Activated CD4-positive, alpha-beta T cell treated with anti-CD3 and anti-CD28 coated beads for 36 hours (primary cell): ENCODE measurements around the gene TH. TPM values are rescaled to one million over a fixed set of nuclear protein-coding genes. Genes with fewer than 3 reads are reported as not detected.

Experiments used
- ATAC-seq: fragments of 200-7000 bp; cut with Tn5 transposase; one replicate; pipeline ENCODE4 v1.10.0; 2021; ENCODE audit warnings: mild to moderate bottlenecking, moderate library complexity
- CTCF ChIA-PET: fragments of 350-600 bp; sonication (Branson Sonifier 250); formaldehyde crosslinking; loops from one replicate; lab custom pipeline; 2021; ENCODE audit warnings: antibody characterized with exemption; lab: Charles Lee
- POLR2A ChIA-PET: fragments of 350-600 bp; sonication (Branson Sonifier 250); formaldehyde crosslinking; loops from one replicate; lab custom pipeline; 2021; ENCODE audit warnings: antibody characterized with exemption, inconsistent platforms; lab: Charles Lee
- DNase-seq: peaks from one replicate; pipeline ENCODE4 v3.0.0-alpha.2; 2020
- H3K27ac Mint-ChIP-seq: one replicate; pipeline ENCODE4 v1.8.0; 2021; ENCODE audit warnings: mixed read lengths
- H3K27me3 Mint-ChIP-seq: one replicate; pipeline ENCODE4 v1.8.0; 2021; ENCODE audit warnings: mixed read lengths
- H3K36me3 Mint-ChIP-seq: one replicate; pipeline ENCODE4 v1.8.0; 2021; ENCODE audit warnings: low read depth, mixed read lengths
- H3K4me1 Mint-ChIP-seq: one replicate; pipeline ENCODE4 v1.8.0; 2021; ENCODE audit warnings: mixed read lengths
- H3K4me3 Mint-ChIP-seq: one replicate; pipeline ENCODE4 v1.8.0; 2021; ENCODE audit warnings: mild to moderate bottlenecking, moderate library complexity, mixed read lengths
- H3K9me3 Mint-ChIP-seq: one replicate; pipeline ENCODE4 v1.8.0; 2021; ENCODE audit warnings: low read depth, mixed read lengths
- intact Hi-C, 2 experiments: fragments of 100-400 bp; cut with DNase I in 1 of 2; cut with micrococcal nuclease in 1 of 2; formaldehyde crosslinking; loops; one replicate each; pipeline versions ENCODE4 v1.14.2 to v1.15.1; 2022 to 2024; cut with DNase I, micrococcal nuclease
- total RNA-seq, 2 experiments: library from RNA; stranded (reverse); gene quantifications; one replicate each; pipeline ENCODE4 v1.2.3, GENCODE V29; 2021

Gene TH
- total RNA-seq, 2 experiments from 2014 or later, result not detected

GRCh38 chr11:2213890-2214526 is 42.4 kb upstream of the TH start:
- H3K36me3 Mint-ChIP-seq, result no peaks in the 10 kb centered on the region
- ChIA-PET CTCF (interaction anchor here (1.2 kb wide), 1 partner anchor 91 kb away, joined by 3 read pairs; no protein-coding TSS in a partner anchor), POLR2A (no interaction called here)
- no peak overlapping the region for H3K4me3 Mint-ChIP-seq
- H3K27me3 Mint-ChIP-seq, result no peaks in the 10 kb centered on the region
- no peaks in the 10 kb centered on the region for H3K9me3 Mint-ChIP-seq
- ATAC-seq (no peak), DNase-seq (no peak)
- intact Hi-C loops, result no loop called here
- peaks cover 11% of the 10 kb centered on the region for H3K4me1 Mint-ChIP-seq
- peak overlapping the region; percentile 20 for H3K27ac Mint-ChIP-seq

DNA sequence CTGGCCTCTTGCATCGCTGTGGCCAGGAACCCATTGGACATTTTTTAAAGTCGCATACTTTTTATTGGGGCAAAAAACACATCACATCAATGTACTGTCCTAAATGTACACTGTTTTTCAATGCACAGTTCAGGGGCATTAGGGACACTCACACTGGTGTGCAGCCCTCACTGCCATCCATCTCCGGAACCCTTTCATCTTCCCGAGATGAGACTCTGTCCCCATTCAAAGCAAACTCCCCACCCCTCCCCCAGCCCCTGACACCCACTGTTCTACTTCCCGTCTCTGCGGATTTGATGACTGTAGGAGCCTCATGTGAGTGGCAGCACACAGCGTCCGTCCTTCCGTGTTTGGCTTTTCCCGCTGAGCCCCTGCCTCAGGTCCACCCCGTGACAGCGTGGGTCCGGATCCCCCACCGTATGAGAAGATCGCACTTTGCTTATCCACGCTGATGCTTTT is 41.8 kb upstream of the TH start:
- CTCF ChIA-PET, result no interaction called here
- POLR2A ChIA-PET, result no interaction called here
- Mint-ChIP-seq H3K27ac (peak overlapping the region; percentile 66), H3K4me3 (peak overlapping the region; percentile 20), H3K36me3 (no peaks in the 10 kb centered on the region), H3K4me1 (peaks cover 11% of the 10 kb centered on the region), H3K9me3 (no peaks in the 10 kb centered on the region), H3K27me3 (no peaks in the 10 kb centered on the region)
- intact Hi-C loops, result no loop called here
- peak; percentile 74 for DNase-seq
- peak; percentile 92 for ATAC-seq

DNA sequence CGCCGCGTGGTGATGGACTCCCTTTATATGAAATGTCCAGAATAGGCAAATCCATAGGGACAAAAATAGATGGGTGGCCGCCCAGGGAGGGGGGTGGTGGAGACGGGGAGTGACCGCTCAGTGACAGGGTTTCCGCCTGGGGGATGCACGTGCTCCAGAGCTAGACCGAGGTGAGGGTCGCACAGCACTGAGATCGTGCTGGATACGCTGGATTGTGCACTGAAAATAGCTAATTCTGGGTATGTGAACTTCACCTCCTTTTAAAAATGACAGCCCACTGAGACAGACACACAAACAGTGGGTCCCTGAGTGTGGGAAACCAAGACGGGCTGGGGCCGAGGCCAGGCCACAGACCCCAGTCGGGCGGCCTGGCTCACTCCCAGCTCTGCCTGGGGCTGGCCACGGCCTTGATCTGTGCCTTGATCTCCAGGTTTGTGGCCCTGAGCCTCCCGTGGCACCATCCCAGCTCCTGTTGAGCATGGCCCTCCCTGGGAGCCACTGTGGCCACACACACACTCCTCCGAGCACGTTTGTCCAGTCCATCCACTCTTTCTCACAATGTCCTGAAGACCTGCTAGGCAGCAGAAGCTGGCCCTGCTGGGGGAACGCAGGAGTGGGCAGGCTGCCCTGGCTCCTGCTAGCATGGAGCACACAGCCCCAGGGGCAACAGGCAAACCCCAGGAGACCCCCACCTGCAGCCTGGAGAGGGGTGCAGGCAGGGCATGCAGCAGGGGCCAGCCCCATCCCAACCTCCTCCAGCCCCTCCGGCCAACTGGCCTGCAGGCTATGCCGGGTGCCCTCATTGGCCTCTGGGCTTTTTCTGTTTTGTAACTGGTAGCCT is 41.0 kb upstream of the TH start:
- intact Hi-C loops, result no loop called here
- Mint-ChIP-seq H3K9me3 (no peaks in the 10 kb centered on the region), H3K27me3 (no peaks in the 10 kb centered on the region), H3K4me1 (peaks cover 11% of the 10 kb centered on the region), H3K27ac (no peak overlapping the region), H3K4me3 (no peak overlapping the region), H3K36me3 (no peaks in the 10 kb centered on the region)
- POLR2A ChIA-PET, result interaction anchor here (0.5 kb wide), 1 partner anchor 31 kb away, joined by 6 read pairs; no protein-coding TSS in a partner anchor
- ATAC-seq (no peak), DNase-seq (no peak)
- CTCF ChIA-PET, result no interaction called here

DNA sequence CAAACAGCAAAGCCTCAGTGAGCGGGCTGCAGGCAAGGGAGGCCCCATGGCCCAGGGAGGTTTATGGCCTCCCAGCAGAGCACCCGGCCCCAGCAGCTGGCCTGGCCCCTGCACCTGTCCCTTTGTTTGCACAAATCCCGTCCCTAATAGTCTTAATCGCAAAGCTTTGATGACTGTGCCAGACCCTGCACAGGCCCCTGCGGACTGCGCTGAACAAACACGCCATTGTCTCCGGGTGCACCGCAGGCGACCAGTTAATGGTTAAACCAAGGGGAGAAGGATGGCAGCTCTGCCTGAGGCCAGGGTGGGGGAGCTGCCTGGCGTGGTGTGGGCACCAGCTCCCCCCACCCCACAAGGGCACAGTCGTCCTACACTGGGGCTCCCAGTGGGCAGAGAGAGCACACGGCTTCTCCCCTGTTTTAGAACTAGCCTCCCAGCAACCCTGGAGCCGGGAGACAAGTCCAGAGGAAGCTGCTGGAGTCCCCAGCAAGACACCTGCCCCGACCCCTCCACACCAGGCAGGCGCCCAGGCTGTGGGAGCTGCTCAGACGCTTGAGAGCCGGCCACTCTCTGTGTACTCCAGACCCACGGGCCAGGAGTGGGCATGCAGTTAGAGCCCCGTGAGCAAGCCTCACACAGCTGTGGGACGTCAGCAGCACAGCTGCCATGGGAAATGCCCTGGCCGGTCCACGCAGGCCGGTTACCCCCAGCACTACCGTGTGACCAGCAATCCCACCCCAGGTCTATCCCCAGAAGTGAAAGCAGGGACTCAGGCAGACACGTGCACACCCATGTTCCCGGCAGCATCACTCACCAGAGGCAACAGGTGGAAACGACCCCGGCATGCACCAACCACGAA is 39.7 kb upstream of the TH start:
- H3K36me3 Mint-ChIP-seq, result no peaks in the 10 kb centered on the region
- intact Hi-C loops, result no loop called here

DNA sequence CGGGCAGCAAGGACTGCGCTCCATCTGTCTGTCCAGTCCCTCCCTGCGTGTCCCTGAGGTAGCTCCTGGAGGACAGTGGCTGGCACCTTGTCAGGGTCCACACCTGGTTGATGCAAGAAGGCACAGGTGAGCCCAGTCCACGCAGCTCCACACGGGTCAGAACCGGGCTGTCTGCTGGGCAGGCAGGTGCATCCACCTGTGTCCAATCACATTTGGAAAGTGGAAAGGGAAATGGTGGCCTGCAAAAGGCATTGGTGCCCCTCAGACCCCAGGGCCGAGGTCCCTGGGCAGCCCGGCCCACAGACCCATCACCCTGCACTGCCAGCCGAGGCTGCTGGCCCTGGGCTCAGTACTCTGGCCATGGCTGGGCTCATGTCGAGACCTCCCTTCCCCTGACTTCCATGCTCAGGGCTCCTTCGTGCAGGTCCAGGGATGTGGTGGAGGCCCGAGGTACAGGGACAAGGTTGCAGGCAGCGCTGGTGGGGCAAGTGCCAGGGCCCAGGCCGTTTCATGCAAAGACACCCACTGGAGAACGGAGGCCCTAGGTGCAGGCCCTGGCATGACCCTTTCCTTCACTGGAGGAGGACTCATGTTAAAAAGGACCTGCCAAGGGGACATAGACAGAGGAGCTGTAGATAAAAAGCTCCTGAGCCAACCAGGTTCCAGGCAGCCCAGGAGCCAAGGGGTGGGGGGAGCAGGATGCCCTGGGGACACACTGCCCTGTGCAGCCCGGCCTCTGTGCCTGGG is 38.9 kb upstream of the TH start:
- Mint-ChIP-seq H3K27me3 (no peaks in the 10 kb centered on the region), H3K27ac (no peak overlapping the region), H3K4me3 (no peak overlapping the region), H3K9me3 (no peaks in the 10 kb centered on the region), H3K36me3 (no peaks in the 10 kb centered on the region), H3K4me1 (peaks cover 11% of the 10 kb centered on the region)
- CTCF ChIA-PET, result no interaction called here
- DNase-seq (no peak), ATAC-seq (no peak)
- POLR2A ChIA-PET, result no interaction called here
- intact Hi-C loops, result no loop called here

More for the DNA sequence above, 39.7 kb upstream of the TH start:
- ATAC-seq, result no peak
- Mint-ChIP-seq H3K4me3 (no peak overlapping the region), H3K4me1 (peaks cover 11% of the 10 kb centered on the region), H3K27ac (no peak overlapping the region), H3K9me3 (no peaks in the 10 kb centered on the region), H3K27me3 (no peaks in the 10 kb centered on the region)
- ChIA-PET POLR2A (no interaction called here), CTCF (no interaction called here)
- DNase-seq, result no peak

DNA sequence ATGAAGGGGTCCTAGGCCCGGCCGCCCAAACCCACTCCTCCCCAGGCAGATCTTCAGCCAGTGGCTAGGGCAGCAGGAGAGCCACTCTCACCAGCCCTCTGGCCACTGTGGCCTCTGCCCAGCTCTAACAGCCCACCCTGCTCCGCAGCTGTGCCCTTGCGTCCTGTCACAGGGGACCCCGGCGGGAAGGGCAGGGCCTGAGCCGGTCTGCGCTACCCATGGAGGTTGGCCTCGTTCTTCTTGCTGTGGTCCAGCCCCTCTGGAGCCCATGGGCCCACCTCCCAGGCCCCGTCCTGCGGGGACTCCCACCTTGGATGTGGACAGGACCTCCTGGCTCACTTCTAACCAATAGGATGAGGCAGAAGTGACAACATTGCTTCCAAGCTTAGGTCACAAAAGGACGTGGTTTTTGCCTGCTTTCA is 38.3 kb upstream of the TH start:
- no peaks in the 10 kb centered on the region for H3K27me3 Mint-ChIP-seq
- ChIA-PET CTCF (no interaction called here), POLR2A (no interaction called here)
- H3K36me3 Mint-ChIP-seq, result no peaks in the 10 kb centered on the region
- H3K4me3 Mint-ChIP-seq, result no peak overlapping the region
- DNase-seq (no peak), ATAC-seq (no peak)
- intact Hi-C loops, result no loop called here
- no peaks in the 10 kb centered on the region for H3K9me3 Mint-ChIP-seq
- peaks cover 11% of the 10 kb centered on the region for H3K4me1 Mint-ChIP-seq
- no peak overlapping the region for H3K27ac Mint-ChIP-seq

- no peak for DNase-seq
- CTCF ChIA-PET, result no interaction called here
- Mint-ChIP-seq H3K4me3 (no peak overlapping the region), H3K27ac (no peak overlapping the region), H3K4me1 (peaks cover 11% of the 10 kb centered on the region), H3K36me3 (no peaks in the 10 kb centered on the region), H3K27me3 (no peaks in the 10 kb centered on the region), H3K9me3 (no peaks in the 10 kb centered on the region)
- POLR2A ChIA-PET, result no interaction called here
- no peak for ATAC-seq
- intact Hi-C loops, result no loop called here
Observed at GRCh38 chr11:2209370-2209801, 37.8 kb upstream of the TH start.

GRCh38 chr11:2208691-2209369 is 37.2 kb upstream of the TH start:
- no peak for DNase-seq
- Mint-ChIP-seq H3K4me3 (no peak overlapping the region), H3K27me3 (no peaks in the 10 kb centered on the region), H3K27ac (no peak overlapping the region), H3K4me1 (peaks cover 7% of the 10 kb centered on the region), H3K9me3 (no peaks in the 10 kb centered on the region), H3K36me3 (no peaks in the 10 kb centered on the region)
- ChIA-PET CTCF (no interaction called here), POLR2A (no interaction called here)
- intact Hi-C loops, result no loop called here
- no peak for ATAC-seq

DNA sequence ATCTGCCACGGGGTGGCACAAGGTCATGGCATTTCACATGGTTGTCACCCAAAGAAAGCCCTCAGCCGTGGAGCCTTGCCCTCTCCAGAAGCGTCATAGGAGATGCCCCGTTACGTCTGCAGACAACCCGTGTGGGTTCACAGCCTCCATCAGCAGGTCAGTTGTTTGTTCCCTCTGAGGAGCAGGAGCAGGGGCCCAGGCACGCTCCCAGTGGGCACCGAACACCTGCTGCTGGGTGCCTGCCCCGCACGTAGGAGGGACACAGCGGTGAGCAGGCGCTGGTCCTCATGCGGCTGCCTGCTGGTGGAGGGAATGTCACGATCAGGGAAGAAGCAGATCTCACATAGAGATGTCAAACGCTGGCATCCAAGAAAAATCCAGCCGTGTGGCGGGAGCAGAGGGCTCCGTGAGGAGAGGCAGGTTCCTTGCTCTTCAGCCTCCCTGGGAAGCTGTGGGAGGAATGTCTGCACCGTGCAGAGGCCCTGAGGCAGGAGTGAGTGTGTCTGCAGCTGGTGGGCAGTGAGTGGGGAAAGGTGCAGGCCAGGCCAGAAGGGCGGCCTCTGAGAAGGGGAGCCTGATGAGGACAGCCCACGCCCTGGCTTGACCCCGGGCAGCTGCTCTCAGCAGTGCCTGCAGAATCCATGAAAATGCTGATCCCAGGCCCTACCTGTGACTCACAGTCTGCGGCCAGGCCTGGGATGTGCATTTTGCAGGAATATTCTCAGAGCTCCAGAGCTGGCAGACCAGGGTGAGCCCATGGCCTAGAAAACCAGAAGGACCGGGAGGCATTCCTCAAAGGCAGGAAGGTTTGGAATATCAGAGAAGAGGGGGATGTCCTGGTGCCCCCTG is 36.4 kb upstream of the TH start:
- ATAC-seq (no peak), DNase-seq (no peak)
- no peak overlapping the region for H3K4me3 Mint-ChIP-seq
- no peaks in the 10 kb centered on the region for H3K27me3 Mint-ChIP-seq
- ChIA-PET CTCF (no interaction called here), POLR2A (no interaction called here)
- intact Hi-C loops, result no loop called here
- no peaks in the 10 kb centered on the region for H3K9me3 Mint-ChIP-seq
- H3K4me1 Mint-ChIP-seq, result no peaks in the 10 kb centered on the region
- H3K27ac Mint-ChIP-seq, result no peak overlapping the region
- no peaks in the 10 kb centered on the region for H3K36me3 Mint-ChIP-seq

DNA sequence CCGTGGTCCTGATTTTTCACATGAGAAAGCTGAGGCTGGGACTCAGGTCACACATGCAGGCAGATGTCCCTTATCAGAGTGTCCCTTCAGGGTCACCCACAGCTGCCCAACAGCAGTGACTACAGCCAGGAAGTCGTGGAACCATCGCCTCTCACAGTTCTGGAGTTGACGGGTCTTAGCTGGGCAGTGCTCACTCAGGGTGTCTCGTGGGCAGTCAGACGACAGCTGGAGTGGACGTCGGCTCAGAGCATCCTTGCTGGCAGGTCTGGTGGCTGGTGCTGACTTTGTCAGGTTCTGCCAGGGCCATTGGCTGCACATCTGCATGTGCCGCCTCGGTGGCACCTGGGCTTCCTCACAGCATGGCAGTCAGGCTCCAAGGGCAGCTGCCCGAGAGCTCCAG is 35.6 kb upstream of the TH start:
- ChIA-PET POLR2A (no interaction called here), CTCF (no interaction called here)
- Mint-ChIP-seq H3K36me3 (no peaks in the 10 kb centered on the region), H3K4me3 (no peak overlapping the region), H3K27ac (no peak overlapping the region), H3K4me1 (no peaks in the 10 kb centered on the region), H3K9me3 (no peaks in the 10 kb centered on the region), H3K27me3 (no peaks in the 10 kb centered on the region)
- DNase-seq (no peak), ATAC-seq (no peak)
- intact Hi-C loops, result no loop called here
